GM10266 (cell line): ENCODE measurements around the gene NPR1.

Source experiments
- DNase-seq: peaks from one replicate; pipeline ENCODE4 v3.0.0; 2012; ENCODE audit errors: extremely low spot score
- TF ChIP-seq, protein P1 (sequence below): IDR thresholded peaks from 2 replicates; pipeline ENCODE4 v1.5.1; 2012; ENCODE audit warnings: mild to moderate bottlenecking, low read depth; ENCODE audit not compliant: control insufficient read depth, insufficient read depth; ENCODE audit errors: missing control alignments

The NPR1 gene

GRCh38 chr1:153649863-153650235 lies 28.6 kb upstream of the NPR1 start:
- TF ChIP-seq, protein P1, sequence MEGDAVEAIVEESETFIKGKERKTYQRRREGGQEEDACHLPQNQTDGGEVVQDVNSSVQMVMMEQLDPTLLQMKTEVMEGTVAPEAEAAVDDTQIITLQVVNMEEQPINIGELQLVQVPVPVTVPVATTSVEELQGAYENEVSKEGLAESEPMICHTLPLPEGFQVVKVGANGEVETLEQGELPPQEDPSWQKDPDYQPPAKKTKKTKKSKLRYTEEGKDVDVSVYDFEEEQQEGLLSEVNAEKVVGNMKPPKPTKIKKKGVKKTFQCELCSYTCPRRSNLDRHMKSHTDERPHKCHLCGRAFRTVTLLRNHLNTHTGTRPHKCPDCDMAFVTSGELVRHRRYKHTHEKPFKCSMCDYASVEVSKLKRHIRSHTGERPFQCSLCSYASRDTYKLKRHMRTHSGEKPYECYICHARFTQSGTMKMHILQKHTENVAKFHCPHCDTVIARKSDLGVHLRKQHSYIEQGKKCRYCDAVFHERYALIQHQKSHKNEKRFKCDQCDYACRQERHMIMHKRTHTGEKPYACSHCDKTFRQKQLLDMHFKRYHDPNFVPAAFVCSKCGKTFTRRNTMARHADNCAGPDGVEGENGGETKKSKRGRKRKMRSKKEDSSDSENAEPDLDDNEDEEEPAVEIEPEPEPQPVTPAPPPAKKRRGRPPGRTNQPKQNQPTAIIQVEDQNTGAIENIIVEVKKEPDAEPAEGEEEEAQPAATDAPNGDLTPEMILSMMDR, result no peak
- DNase-seq, result no peak

GRCh38 chr1:153651771-153652170 lies 26.7 kb upstream of the NPR1 start:
- TF ChIP-seq, protein P1, result no peak
- DNase-seq, result no peak

- DNase-seq, result no peak
- TF ChIP-seq, protein P1, result no peak
Measured at GRCh38 chr1:153652805-153653500, 25.5 kb upstream of the NPR1 start.

DNA sequence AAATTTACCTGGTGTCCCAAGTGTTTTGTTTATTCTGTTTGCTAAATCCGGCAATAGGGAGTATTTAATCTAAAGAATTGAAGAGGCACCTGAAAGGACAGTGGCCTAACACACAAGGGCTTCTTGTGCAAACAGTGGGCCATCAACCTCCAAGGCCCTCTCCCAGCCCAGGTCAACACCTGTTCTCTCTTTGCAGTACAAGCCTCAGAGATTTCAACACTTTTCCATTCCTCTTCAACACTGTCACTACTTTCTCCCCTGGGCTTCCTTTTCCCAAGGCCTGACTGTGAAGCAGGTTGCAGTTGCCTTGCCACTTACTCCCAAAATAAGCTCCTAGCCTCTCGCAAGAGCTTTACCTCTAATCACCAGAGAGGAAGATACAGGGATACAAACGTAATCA lies 23.2 kb upstream of the NPR1 start:
- TF ChIP-seq, protein P1, result no peak
- no peak for DNase-seq

GRCh38 chr1:153658400-153659174 lies 19.9 kb upstream of the NPR1 start, which contains the start of gene SNAPIN:
SNAPIN (plus strand) TSS chr1:153658703; CDS start chr1:153658744, 41 bp downstream.
- TF ChIP-seq, protein P1, result no peak
- peak; percentile 88 for DNase-seq

DNA sequence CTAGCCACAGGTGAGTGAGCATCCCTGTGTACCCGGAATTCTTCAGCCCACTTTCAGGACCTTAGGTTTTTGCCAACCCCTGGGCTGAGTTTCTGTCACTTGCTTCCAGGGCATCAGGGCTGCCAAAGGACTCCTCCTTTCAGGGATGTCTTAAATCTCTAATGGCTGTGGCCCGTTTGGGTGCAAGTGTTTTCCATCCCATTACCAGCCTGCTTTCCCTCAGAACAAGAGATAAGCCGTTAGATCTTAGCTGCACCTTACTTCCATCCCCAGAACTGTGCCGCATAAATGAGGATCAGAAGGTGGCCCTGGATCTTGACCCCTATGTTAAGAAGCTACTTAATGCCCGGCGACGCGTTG lies 19.3 kb upstream of the NPR1 start:
- DNase-seq, result no peak
- TF ChIP-seq, protein P1, result no peak

GRCh38 chr1:153659656-153660055 lies 18.8 kb upstream of the NPR1 start:
- TF ChIP-seq, protein P1, result no peak

More at GRCh38 chr1:153659656-153660055, 18.8 kb upstream of the NPR1 start:
- no peak for DNase-seq
